ENCODE results near the gene TRABD2B. TPM values are rescaled to one million over a fixed set of nuclear protein-coding genes. Genes with fewer than 3 reads are reported as not detected.

The TRABD2B gene
- total and polyA plus RNA-seq, 2 donors from 2014 or later, result 19.8 to 62.0 TPM

DNA sequence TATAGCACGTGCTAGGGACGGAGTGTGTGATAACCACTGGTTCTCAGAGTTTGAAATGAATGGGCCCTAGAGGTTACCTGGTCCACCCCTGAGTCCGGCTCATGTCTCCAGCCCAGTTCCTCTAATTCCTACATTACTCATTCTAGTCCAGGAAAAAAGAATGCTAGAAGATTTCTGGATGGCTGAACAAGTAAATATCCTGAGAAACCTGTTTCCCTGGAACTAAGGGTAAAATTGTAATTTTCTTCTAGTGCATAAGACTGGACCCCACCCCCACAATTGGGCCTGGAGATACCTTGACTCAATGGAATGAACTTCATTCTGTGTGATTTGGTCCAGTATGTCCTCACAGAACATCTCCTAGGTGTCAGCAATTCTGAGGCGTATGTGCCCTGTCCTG, 208.4 kb downstream of the TRABD2B start:
- no peak overlapping the region for H3K4me3 ChIP-seq (ENCODE audit: low read length in 3 of 3)
- intact Hi-C loops (cut with DNase I), result no loop called here
- no peak for FAIRE-seq
- no peaks in the 10 kb centered on the region for H3K27me3 ChIP-seq (ENCODE audit: control insufficient read depth, insufficient read depth, low read length)
- TF ChIP-seq CTCF (IDR thresholded peaks at IDR 0.05; ENCODE audit: borderline replicate concordance, extremely low read depth, insufficient read depth), result no peak
- no peak overlapping the region for H3K27ac ChIP-seq (ENCODE audit: low read depth in 2 of 2, low read length in 2 of 2)
- peaks cover 0 to 26% (median 26%) of the 10 kb centered on the region in 3 donors for H3K36me3 ChIP-seq (ENCODE audit: control insufficient read depth in 2 of 3, insufficient read depth in 3 of 3, low read length in 3 of 3)
- no peaks in the 10 kb centered on the region for H3K9me3 ChIP-seq (ENCODE audit: control insufficient read depth in 2 of 3, insufficient read depth in 1 of 3, low read length in 3 of 3)
- peak in 2 of 5 donors; percentile 66 to 67 for DNase-seq
- H3K4me1 ChIP-seq (ENCODE audit: control insufficient read depth in 2 of 3, insufficient read depth in 2 of 3, low read depth in 1 of 3, low read length in 3 of 3), result peaks cover 0 to 5% (median 3%) of the 10 kb centered on the region in 3 donors
- no peak overlapping the region for H3K9ac ChIP-seq (ENCODE audit: low read length in 3 of 3)

GRCh38 chr1:47787560-47787959, 209.6 kb downstream of the TRABD2B start:
- Histone ChIP-seq H3K36me3 (ENCODE audit: control insufficient read depth in 2 of 3, insufficient read depth in 3 of 3, low read length in 3 of 3) (peaks cover 0 to 22% (median 19%) of the 10 kb centered on the region in 3 donors), H3K9ac (ENCODE audit: low read length in 3 of 3) (no peak overlapping the region), H3K4me1 (ENCODE audit: control insufficient read depth in 2 of 3, insufficient read depth in 2 of 3, low read depth in 1 of 3, low read length in 3 of 3) (peaks cover 0 to 5% (median 3%) of the 10 kb centered on the region in 3 donors), H3K27ac (ENCODE audit: low read depth in 2 of 2, low read length in 2 of 2) (no peak overlapping the region), H3K9me3 (ENCODE audit: control insufficient read depth in 2 of 3, insufficient read depth in 1 of 3, low read length in 3 of 3) (no peaks in the 10 kb centered on the region), H3K4me3 (ENCODE audit: low read length in 3 of 3) (no peak overlapping the region), H3K27me3 (ENCODE audit: control insufficient read depth, insufficient read depth, low read length) (no peaks in the 10 kb centered on the region)
- no peak for DNase-seq
- no peak for TF ChIP-seq CTCF (IDR thresholded peaks at IDR 0.05; ENCODE audit: borderline replicate concordance, extremely low read depth, insufficient read depth)
- FAIRE-seq, result no peak
- intact Hi-C loops (cut with DNase I), result no loop called here

DNA sequence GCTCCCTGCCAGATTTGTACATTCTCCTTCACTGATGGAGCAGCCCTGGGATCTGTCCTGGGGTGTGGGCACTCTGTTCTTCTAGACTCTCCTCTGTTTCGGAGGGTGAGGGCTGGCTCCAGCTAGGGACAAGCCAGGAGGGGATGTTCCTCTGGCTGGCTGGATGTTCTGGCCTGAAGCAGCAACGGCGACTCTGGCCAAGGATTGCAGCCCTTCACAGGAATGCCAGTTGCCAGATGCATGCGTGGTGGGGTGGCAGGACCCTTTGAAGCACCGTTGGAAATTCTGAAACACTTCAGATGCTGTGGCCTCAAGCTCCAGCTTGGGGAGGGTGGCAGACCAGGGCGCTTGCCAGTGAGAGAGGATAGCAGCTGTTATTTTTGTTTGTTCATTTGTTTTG, 210.9 kb downstream of the TRABD2B start:
- no peaks in the 10 kb centered on the region for H3K9me3 ChIP-seq (ENCODE audit: control insufficient read depth in 2 of 3, insufficient read depth in 1 of 3, low read length in 3 of 3)
- no peak for FAIRE-seq
- DNase-seq, result no peak
- peaks cover 0 to 5% (median 3%) of the 10 kb centered on the region in 3 donors for H3K4me1 ChIP-seq (ENCODE audit: control insufficient read depth in 2 of 3, insufficient read depth in 2 of 3, low read depth in 1 of 3, low read length in 3 of 3)
- intact Hi-C loops (cut with DNase I), result no loop called here
- H3K9ac ChIP-seq (ENCODE audit: low read length in 3 of 3), result no peak overlapping the region
- H3K27me3 ChIP-seq (ENCODE audit: control insufficient read depth, insufficient read depth, low read length), result no peaks in the 10 kb centered on the region
- no peak overlapping the region for H3K4me3 ChIP-seq (ENCODE audit: low read length in 3 of 3)
- TF ChIP-seq CTCF (IDR thresholded peaks at IDR 0.05; ENCODE audit: borderline replicate concordance, extremely low read depth, insufficient read depth), result no peak
- peaks cover 0 to 22% (median 11%) of the 10 kb centered on the region in 3 donors for H3K36me3 ChIP-seq (ENCODE audit: control insufficient read depth in 2 of 3, insufficient read depth in 3 of 3, low read length in 3 of 3)
- no peak overlapping the region for H3K27ac ChIP-seq (ENCODE audit: low read depth in 2 of 2, low read length in 2 of 2)

All from kidney (tissue), 14 donors.